GM04503 (cell line): ENCODE results near the gene TRAF7.

ENCODE experiments used
- DNase-seq: peaks from one replicate; pipeline ENCODE4 v3.0.0-alpha.2; 2012; ENCODE audit warnings: low read depth

The TRAF7 gene

GRCh38 chr16:2147981-2148671 is 7.5 kb upstream of the TRAF7 start, which contains the start of gene RAB26:
RAB26 (plus strand) TSS chr16:2148625; CDS start chr16:2148784, 159 bp downstream.
- no peak for DNase-seq

GRCh38 chr16:2148714-2149629 is 6.6 kb upstream of the TRAF7 start:
- DNase-seq: no peak

- no peak for DNase-seq
These were observed 5.8 kb upstream of the TRAF7 start for GRCh38 chr16:2149630-2150417.

GRCh38 chr16:2150418-2151187 is 5.0 kb upstream of the TRAF7 start:
- no peak for DNase-seq

- no peak for DNase-seq
These were observed 4.1 kb upstream of the TRAF7 start for GRCh38 chr16:2151188-2152091.

- no peak for DNase-seq
These were observed 2.7 kb upstream of the TRAF7 start for GRCh38 chr16:2152695-2153506.

- no peak for DNase-seq
These were observed 970 bp upstream of the TRAF7 start for GRCh38 chr16:2154533-2155090.

- no peak for DNase-seq
These were observed 631 bp downstream of the TRAF7 start for GRCh38 chr16:2155977-2156848.

- DNase-seq: no peak
These were observed 1.3 kb downstream of the TRAF7 start for GRCh38 chr16:2156849-2157224.

GRCh38 chr16:2157480-2158261 is 2.1 kb downstream of the TRAF7 start:
- no peak for DNase-seq

- DNase-seq: no peak
These were observed 2.7 kb downstream of the TRAF7 start for GRCh38 chr16:2158262-2158638.

GRCh38 chr16:2159175-2159838 is 3.7 kb downstream of the TRAF7 start:
- DNase-seq: no peak

- DNase-seq: no peak
These were observed 5.5 kb downstream of the TRAF7 start for GRCh38 chr16:2160915-2161551.

- no peak for DNase-seq
These were observed 6.3 kb downstream of the TRAF7 start for GRCh38 chr16:2161911-2162310.

GRCh38 chr16:2162676-2163118 is 7.1 kb downstream of the TRAF7 start:
- no peak for DNase-seq

- DNase-seq: no peak
These were observed 7.8 kb downstream of the TRAF7 start for GRCh38 chr16:2163211-2163881.
